GM12878 (cell line): ENCODE data around the gene NHSL2.

ENCODE experiments used
- IRF4 ChIP-seq: IDR thresholded peaks from 2 replicates; pipeline ENCODE4 v1.6.1; 2011; ENCODE audit warnings: low read depth, low read length
- POLR2A ChIP-seq: IDR thresholded peaks from 2 replicates; pipeline ENCODE4 v1.6.1; 2011; ENCODE audit warnings: low read depth, mild to moderate bottlenecking, low read length
- TF ChIP-seq, protein P1 (sequence below), 3 experiments: IDR thresholded peaks in 2 of 3; conservative IDR thresholded peaks in 1 of 3; 2 replicates each; pipeline ENCODE4 v1.5.1; 2011; ENCODE audit warnings: low read depth in 3 of 3, low read length in 3 of 3, mild to moderate bottlenecking in 3 of 3, control low read depth in 2 of 3, moderate library complexity in 2 of 3, inconsistent platforms in 1 of 3, mixed read lengths in 1 of 3; ENCODE audit not compliant: control insufficient read depth in 2 of 3, insufficient read depth in 1 of 3; ENCODE audit errors: extremely low read depth in 1 of 3

DNA sequence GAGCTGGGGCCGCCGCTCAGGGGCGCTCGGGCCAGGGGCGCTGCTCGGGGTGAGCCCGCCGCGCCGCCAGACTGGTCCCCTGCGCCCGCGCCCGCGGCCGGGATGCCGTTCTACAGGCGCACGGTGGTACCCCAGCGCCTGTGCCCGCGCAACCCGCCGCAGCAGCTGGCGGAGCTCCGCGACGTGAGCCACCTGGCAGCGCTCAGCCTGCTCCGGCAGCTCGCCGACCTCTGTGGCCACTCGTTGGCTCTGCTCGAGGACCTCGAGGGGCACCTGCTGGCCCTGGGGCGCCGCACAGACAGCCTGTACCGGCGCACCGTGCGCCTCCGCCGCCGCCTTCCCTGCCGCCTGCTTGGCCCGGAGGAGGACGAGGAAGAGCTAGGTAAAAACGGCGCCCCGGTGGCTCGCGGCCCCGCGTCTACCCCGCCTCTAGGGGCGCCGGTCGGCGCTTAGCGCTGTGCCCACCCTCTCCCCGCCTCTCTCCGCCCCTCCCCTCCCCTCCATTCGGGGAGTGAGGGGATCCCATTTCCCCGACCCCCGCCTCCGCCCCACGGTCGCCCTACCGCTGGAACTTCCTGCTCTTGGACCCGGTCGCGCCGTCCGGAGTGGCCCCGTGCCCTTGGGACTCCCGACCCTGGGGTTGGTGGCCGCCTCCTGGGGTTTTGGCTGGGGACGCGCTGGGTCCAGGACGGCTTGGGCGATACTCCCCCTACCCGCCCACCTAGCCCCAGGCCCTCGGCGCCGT, 513 bp downstream of the NHSL2 start:
- TF ChIP-seq POLR2A: no peak
- TF ChIP-seq, protein P1, sequence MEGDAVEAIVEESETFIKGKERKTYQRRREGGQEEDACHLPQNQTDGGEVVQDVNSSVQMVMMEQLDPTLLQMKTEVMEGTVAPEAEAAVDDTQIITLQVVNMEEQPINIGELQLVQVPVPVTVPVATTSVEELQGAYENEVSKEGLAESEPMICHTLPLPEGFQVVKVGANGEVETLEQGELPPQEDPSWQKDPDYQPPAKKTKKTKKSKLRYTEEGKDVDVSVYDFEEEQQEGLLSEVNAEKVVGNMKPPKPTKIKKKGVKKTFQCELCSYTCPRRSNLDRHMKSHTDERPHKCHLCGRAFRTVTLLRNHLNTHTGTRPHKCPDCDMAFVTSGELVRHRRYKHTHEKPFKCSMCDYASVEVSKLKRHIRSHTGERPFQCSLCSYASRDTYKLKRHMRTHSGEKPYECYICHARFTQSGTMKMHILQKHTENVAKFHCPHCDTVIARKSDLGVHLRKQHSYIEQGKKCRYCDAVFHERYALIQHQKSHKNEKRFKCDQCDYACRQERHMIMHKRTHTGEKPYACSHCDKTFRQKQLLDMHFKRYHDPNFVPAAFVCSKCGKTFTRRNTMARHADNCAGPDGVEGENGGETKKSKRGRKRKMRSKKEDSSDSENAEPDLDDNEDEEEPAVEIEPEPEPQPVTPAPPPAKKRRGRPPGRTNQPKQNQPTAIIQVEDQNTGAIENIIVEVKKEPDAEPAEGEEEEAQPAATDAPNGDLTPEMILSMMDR (IDR thresholded peaks at IDR 0.05 in 2 of 3, conservative IDR thresholded peaks at IDR 0.05 in 1 of 3; ENCODE audit: control insufficient read depth in 2 of 3, extremely low read depth in 1 of 3, insufficient read depth in 1 of 3, low read depth in 3 of 3, low read length in 3 of 3): no peak
- no peak for TF ChIP-seq IRF4
